HepG2 (cell line): ENCODE measurements around the gene TRIM7.

ENCODE experiments used
- FOXM1 ChIP-seq: sonication (generic); formaldehyde crosslinking; IDR thresholded peaks from 2 replicates; pipeline ENCODE4 v1.5.0; 2020; ENCODE audit warnings: missing genetic modification reagents
- KAT2B ChIP-seq: fragments of 150-350 bp; IDR thresholded peaks from 2 replicates; pipeline ENCODE4 v1.6.1; 2014; ENCODE audit warnings: low read depth, low read length, borderline replicate concordance
- MEF2D ChIP-seq: sonication (generic); formaldehyde crosslinking; IDR thresholded peaks from 2 replicates; pipeline ENCODE4 v1.5.1; 2020; ENCODE audit warnings: mild to moderate bottlenecking, missing genetic modification reagents
- RELA ChIP-seq: sonication (generic); formaldehyde crosslinking; IDR thresholded peaks from 2 replicates; pipeline ENCODE4 v1.4.0; 2020; ENCODE audit warnings: missing genetic modification reagents
- RFXANK ChIP-seq: IDR thresholded peaks from 2 replicates; pipeline ENCODE4 v1.6.1; 2016
- TBL1XR1 ChIP-seq: fragments of 150-350 bp; IDR thresholded peaks from 2 replicates; pipeline ENCODE4 v1.6.1; 2014; ENCODE audit warnings: borderline replicate concordance, low read length; ENCODE audit not compliant: partially characterized antibody
- TCF12 ChIP-seq, 2 experiments: fragments of 450-650 bp in 1 of 2; sonication (generic) in 1 of 2; formaldehyde crosslinking in 1 of 2; IDR thresholded peaks; 2 replicates each; pipeline versions ENCODE4 v1.6.1 to v1.8.0; 2017 to 2022; ENCODE audit warnings: antibody characterized with exemption in 1 of 2, mild to moderate bottlenecking in 1 of 2, missing genetic modification reagents in 1 of 2, moderate library complexity in 1 of 2
- ZNF318 ChIP-seq: sonication (generic); formaldehyde crosslinking; IDR thresholded peaks from 2 replicates; pipeline ENCODE4 v1.4.0; 2020; ENCODE audit warnings: mild to moderate bottlenecking, missing genetic modification reagents
- ZNF564 ChIP-seq: sonication (generic); formaldehyde crosslinking; IDR thresholded peaks from 2 replicates; pipeline ENCODE4 v1.8.1; 2023; ENCODE audit warnings: mild to moderate bottlenecking, missing genetic modification reagents
- TF ChIP-seq, protein P1 (sequence below), 2 experiments: sonication (generic) in 1 of 2; formaldehyde crosslinking in 1 of 2; IDR thresholded peaks; 2 replicates each; pipeline versions ENCODE4 v1.5.1 to v1.6.1; 2011 to 2020; ENCODE audit warnings: borderline replicate concordance in 1 of 2, low read depth in 1 of 2, low read length in 1 of 2, mild to moderate bottlenecking in 1 of 2, missing genetic modification reagents in 1 of 2, moderate library complexity in 1 of 2

DNA sequence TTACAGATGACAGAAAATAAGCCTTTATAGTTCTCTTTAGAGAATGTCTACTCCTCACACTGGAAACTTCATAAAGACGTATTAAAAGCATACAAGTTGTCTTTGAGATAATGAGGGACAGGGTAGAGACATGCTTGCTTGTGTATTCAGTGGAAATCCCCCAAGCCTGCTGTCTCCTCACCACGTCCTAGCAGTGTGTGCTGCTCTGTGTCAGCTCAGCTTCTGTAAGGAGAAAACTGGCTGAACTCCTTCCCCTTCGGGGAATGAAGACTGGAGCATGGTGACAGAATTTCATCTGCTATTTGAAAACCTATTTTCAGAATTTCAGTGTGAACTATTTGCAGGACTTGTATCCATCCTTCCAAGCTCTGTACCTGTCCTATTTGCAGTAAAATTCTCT lies 48.2 kb downstream of the TRIM7 start:
- TF ChIP-seq RFXANK (CRISPR knock-in tag) (no peak), MEF2D (CRISPR knock-in tag) (no peak), ZNF564 (no peak), FOXM1 (no peak), TBL1XR1 (no peak), RELA (CRISPR knock-in tag) (no peak), ZNF318 (CRISPR knock-in tag) (no peak), KAT2B (no peak), TCF12 (IDR thresholded peaks at IDR 0.05) (no peak), TCF12 (CRISPR knock-in tag; IDR thresholded peaks at IDR 0.05) (no peak)
- TF ChIP-seq, protein P1, sequence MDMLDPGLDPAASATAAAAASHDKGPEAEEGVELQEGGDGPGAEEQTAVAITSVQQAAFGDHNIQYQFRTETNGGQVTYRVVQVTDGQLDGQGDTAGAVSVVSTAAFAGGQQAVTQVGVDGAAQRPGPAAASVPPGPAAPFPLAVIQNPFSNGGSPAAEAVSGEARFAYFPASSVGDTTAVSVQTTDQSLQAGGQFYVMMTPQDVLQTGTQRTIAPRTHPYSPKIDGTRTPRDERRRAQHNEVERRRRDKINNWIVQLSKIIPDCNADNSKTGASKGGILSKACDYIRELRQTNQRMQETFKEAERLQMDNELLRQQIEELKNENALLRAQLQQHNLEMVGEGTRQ (IDR thresholded peaks at IDR 0.05; ENCODE audit: low read depth, low read length) = no peak
- TF ChIP-seq, protein P1 (CRISPR knock-in tag; IDR thresholded peaks at IDR 0.05; ENCODE audit: borderline replicate concordance) = no peak
